Esophagus muscularis mucosa (tissue), 4 donors: ENCODE results near the gene CYP46A1.

Experiments
- EP300 ChIP-seq: sonication (generic); formaldehyde crosslinking; IDR thresholded peaks from one replicate; pipeline ENCODE4 v1.6.1; 2017; ENCODE audit warnings: antibody characterized with exemption
- POLR2A ChIP-seq: fragments of 450-650 bp; IDR thresholded peaks from one replicate; pipeline ENCODE4 v1.6.1; 2017; ENCODE audit warnings: antibody characterized with exemption, moderate library complexity, mild to moderate bottlenecking, low read depth
- POLR2AphosphoS5 ChIP-seq, 2 donors: sonication (generic); formaldehyde crosslinking; IDR thresholded peaks; one replicate each; pipeline ENCODE4 v1.6.1; 2017; ENCODE audit warnings: antibody characterized with exemption in 2 of 2
- TF ChIP-seq, protein P1 (sequence below), 3 experiments: fragments of 200-600 bp in 2 of 3; fragments of 450-650 bp in 1 of 3; sonication (generic) in 2 of 3; IDR thresholded peaks; one replicate each; pipeline ENCODE4 v1.5.1; 2017 to 2019; ENCODE audit warnings: antibody characterized with exemption in 3 of 3, mild to moderate bottlenecking in 2 of 3, moderate library complexity in 1 of 3

DNA sequence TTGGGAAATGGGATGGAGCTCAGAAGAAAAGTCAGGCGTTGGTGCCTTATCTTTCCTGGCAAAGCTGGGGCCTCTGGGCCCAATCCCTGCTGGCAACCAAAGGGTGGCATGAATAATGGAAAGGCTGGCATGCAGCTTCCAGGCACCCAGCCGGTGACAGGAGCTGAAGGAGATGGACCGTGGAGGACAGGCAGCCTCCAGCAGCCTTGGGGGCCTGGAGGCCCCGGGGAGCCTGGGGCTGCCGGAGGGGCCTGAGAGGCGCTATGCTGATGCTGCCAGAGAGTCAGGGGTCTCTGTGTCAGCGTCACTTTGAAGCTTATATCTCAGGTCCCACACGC is 70.9 kb downstream of the CYP46A1 start:
- TF ChIP-seq, protein P1, sequence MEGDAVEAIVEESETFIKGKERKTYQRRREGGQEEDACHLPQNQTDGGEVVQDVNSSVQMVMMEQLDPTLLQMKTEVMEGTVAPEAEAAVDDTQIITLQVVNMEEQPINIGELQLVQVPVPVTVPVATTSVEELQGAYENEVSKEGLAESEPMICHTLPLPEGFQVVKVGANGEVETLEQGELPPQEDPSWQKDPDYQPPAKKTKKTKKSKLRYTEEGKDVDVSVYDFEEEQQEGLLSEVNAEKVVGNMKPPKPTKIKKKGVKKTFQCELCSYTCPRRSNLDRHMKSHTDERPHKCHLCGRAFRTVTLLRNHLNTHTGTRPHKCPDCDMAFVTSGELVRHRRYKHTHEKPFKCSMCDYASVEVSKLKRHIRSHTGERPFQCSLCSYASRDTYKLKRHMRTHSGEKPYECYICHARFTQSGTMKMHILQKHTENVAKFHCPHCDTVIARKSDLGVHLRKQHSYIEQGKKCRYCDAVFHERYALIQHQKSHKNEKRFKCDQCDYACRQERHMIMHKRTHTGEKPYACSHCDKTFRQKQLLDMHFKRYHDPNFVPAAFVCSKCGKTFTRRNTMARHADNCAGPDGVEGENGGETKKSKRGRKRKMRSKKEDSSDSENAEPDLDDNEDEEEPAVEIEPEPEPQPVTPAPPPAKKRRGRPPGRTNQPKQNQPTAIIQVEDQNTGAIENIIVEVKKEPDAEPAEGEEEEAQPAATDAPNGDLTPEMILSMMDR (IDR thresholded peaks at IDR 0.05) = no peak
- TF ChIP-seq POLR2AphosphoS5 (IDR thresholded peaks at IDR 0.05) (no peak), POLR2A (no peak), EP300 (no peak)
